K562 (cell line): Measurements from ENCODE around the gene SSH3. TPM values are rescaled to one million over a fixed set of nuclear protein-coding genes. Genes with fewer than 3 reads are reported as not detected.
A peak's percentile ranks its signal among the peaks of the same experiment; 100 is the strongest.

ENCODE experiments used
- BACH1 ChIP-seq: fragments of 200-800 bp; sonication (Bioruptor generic); IDR thresholded peaks from 2 replicates; pipeline ENCODE4 v1.6.1; 2016; ENCODE audit warnings: missing genetic modification characterization, missing compliant biosample characterization
- FOSL1 ChIP-seq: fragments of 200-800 bp; sonication (Bioruptor generic); conservative IDR thresholded peaks from 2 replicates; pipeline ENCODE4 v1.6.1; 2016; ENCODE audit warnings: missing genetic modification characterization, missing compliant biosample characterization
- LEF1 ChIP-seq: fragments of 450-650 bp; IDR thresholded peaks from 2 replicates; pipeline ENCODE4 v1.6.1; 2016; ENCODE audit warnings: mild to moderate bottlenecking
- MBD2 ChIP-seq: sonication (generic); IDR thresholded peaks from 2 replicates; pipeline ENCODE4 v1.6.1; 2016; ENCODE audit warnings: low read depth, borderline replicate concordance
- NFIC ChIP-seq: fragments of 450-650 bp; IDR thresholded peaks from 2 replicates; pipeline ENCODE4 v1.6.1; 2017; ENCODE audit warnings: mild to moderate bottlenecking, inconsistent platforms
- PHTF2 ChIP-seq: fragments of 250-450 bp; sonication (Bioruptor Pico); IDR thresholded peaks from 2 replicates; pipeline ENCODE4 v1.5.0; 2021; ENCODE audit warnings: mild to moderate bottlenecking
- POLR2B ChIP-seq: fragments of 450-650 bp; IDR thresholded peaks from 2 replicates; pipeline ENCODE4 v1.6.1; 2018; ENCODE audit warnings: low read depth; ENCODE audit not compliant: partially characterized antibody
- RFX1 ChIP-seq: fragments of 450-650 bp; IDR thresholded peaks from 2 replicates; pipeline ENCODE4 v1.6.1; 2016; ENCODE audit warnings: mild to moderate bottlenecking, moderate library complexity
- TAF15 ChIP-seq: fragments of 200-400 bp; formaldehyde crosslinking; IDR thresholded peaks from 2 replicates; pipeline ENCODE4 v1.6.1; 2017; ENCODE audit warnings: mild to moderate bottlenecking, low read depth, low read length, moderate library complexity
- TRIM24 ChIP-seq, 2 experiments: fragments of 450-650 bp; IDR thresholded peaks; 2 replicates each; pipeline ENCODE4 v1.6.1; 2016
- ZNF445 ChIP-seq: fragments of 250-450 bp; sonication (Bioruptor Pico); IDR thresholded peaks from 2 replicates; pipeline ENCODE4 v1.4.0; 2020; ENCODE audit warnings: low read depth, mild to moderate bottlenecking, moderate library complexity
- ZSCAN29 ChIP-seq: fragments of 450-650 bp; IDR thresholded peaks from 2 replicates; pipeline ENCODE4 v1.6.1; 2017
- polyA plus RNA-seq, 8 experiments: library from polyadenylated mRNA; depleted of rRNA in 4 of 8; stranded (reverse) in 5 of 8; unstranded in 3 of 8; fragments of >200 nt; fragmentation: Nextera tagmentation in 2 of 8; fragmentation: Illumina TruSeq in 1 of 8; extraction: Ambion mirVana in 2 of 8; extraction: Trizol in 1 of 8; gene quantifications; 2 replicates each; pipeline versions ENCODE4 v1.2.1 to v1.2.3, GENCODE V29; 2011 to 2014; ENCODE audit warnings: inconsistent platforms in 1 of 8, missing spikeins in 1 of 8
- total RNA-seq, 7 experiments: library from RNA; depleted of rRNA in 6 of 7; stranded (reverse); fragments of >200 nt in 6 of 7; fragmentation: Illumina TruSeq in 2 of 7; extraction: Trizol in 2 of 7; gene quantifications; 2 replicates each; pipeline versions ENCODE4 v1.2.1 to v1.2.3, GENCODE V29; 2011 to 2021; ENCODE audit warnings: low replicate concordance in 1 of 7
- TF ChIP-seq, protein P1 (sequence below): fragments of 250-450 bp; sonication (Bioruptor Pico); IDR thresholded peaks from 2 replicates; pipeline ENCODE4 v1.5.0; 2021; ENCODE audit warnings: mild to moderate bottlenecking, borderline replicate concordance
- TF ChIP-seq, protein P2 (sequence below): conservative IDR thresholded peaks from 2 replicates; pipeline ENCODE4 v1.6.1; 2011; ENCODE audit warnings: low read depth, mild to moderate bottlenecking, low read length; ENCODE audit not compliant: control insufficient read depth
- TF ChIP-seq, protein P3 (sequence below), 2 experiments: fragments of 450-650 bp in 1 of 2; sonication (generic) in 1 of 2; formaldehyde crosslinking in 1 of 2; IDR thresholded peaks in 1 of 2; conservative IDR thresholded peaks in 1 of 2; 2 replicates each; pipeline versions ENCODE4 v1.6.1 to v1.8.1; 2016 to 2023; ENCODE audit warnings: mild to moderate bottlenecking in 2 of 2, moderate library complexity in 2 of 2, inconsistent platforms in 1 of 2, missing genetic modification reagents in 1 of 2
- TF ChIP-seq, protein P4 (sequence below): fragments of 450-650 bp; IDR thresholded peaks from 2 replicates; pipeline ENCODE4 v1.7.1; 2018; ENCODE audit warnings: mild to moderate bottlenecking, low read depth; ENCODE audit not compliant: partially characterized antibody
- TF ChIP-seq, protein P5 (sequence below): fragments of 150-350 bp; conservative IDR thresholded peaks from 2 replicates; pipeline ENCODE4 v1.6.1; 2014; ENCODE audit warnings: low read length

Gene SSH3
- total and polyA plus RNA-seq, 9 of the 15 experiments (the other 6 are each of a cell fraction or from before 2014, with no cell fraction given), result 0.07 to 1.0 (median 0.24) TPM; not detected in 3

DNA sequence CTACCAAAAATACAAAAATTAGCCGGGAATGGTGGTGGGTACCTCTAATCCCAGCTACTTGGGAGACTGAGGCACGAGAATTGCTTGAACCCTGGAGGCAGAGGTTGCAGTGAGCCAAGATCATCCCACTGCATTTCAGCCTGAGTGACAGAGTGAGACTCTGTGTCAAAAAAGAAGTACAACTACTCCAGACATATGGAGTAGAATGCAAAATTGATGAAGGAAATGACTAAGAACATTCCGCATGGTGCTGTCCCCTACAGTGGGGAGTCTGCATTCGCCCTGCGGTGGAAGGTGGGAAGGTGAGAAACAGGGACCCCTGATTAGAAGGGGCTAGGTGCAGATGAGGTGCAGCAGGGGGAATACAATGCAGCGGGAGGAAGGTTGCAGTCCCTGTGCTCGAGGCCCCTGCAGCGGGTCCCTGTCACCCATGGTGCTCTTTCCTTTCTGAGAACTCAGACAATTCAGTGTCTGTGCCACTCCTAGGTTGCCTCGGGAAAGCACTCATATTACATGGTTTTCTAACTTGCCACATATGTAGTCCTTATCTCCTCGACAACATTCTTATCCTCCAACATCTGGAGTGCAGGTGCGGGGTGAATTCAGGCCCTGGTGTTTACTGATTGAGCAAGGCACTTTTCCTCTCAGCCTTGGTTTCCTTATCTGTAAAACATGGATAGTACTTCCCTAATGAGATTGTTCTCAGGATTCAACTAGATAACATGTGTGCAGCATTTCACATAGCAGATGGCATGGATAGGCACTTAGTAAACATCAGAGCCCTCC is 44.8 kb downstream of the SSH3 start (continued):
- TF ChIP-seq FOSL1 (tag) (peak; percentile 78), POLR2B (no peak), BACH1 (tag) (0 out of 2 replicates have a peak, but pooled peaks have one; percentile 34), TAF15 (no peak), TRIM24 (IDR thresholded peaks at IDR 0.05) (peak; percentile 96 to 98), NFIC (peak; percentile 92), ZNF445 (no peak), RFX1 (no peak), MBD2 (0 out of 2 replicates have a peak, but pooled peaks have one; percentile 33), LEF1 (peak; percentile 59; the same call in 1 of the 2 replicates), ZSCAN29 (no peak), PHTF2 (CRISPR knock-in tag) (no peak)
- TF ChIP-seq, protein P1, sequence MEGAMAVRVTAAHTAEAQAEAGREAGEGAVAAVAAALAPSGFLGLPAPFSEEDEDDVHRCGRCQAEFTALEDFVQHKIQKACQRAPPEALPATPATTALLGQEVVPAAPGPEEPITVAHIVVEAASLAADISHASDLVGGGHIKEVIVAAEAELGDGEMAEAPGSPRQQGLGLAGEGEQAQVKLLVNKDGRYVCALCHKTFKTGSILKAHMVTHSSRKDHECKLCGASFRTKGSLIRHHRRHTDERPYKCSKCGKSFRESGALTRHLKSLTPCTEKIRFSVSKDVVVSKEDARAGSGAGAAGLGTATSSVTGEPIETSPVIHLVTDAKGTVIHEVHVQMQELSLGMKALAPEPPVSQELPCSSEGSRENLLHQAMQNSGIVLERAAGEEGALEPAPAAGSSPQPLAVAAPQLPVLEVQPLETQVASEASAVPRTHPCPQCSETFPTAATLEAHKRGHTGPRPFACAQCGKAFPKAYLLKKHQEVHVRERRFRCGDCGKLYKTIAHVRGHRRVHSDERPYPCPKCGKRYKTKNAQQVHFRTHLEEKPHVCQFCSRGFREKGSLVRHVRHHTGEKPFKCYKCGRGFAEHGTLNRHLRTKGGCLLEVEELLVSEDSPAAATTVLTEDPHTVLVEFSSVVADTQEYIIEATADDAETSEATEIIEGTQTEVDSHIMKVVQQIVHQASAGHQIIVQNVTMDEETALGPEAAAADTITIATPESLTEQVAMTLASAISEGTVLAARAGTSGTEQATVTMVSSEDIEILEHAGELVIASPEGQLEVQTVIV, result no peak
- TF ChIP-seq, protein P2, sequence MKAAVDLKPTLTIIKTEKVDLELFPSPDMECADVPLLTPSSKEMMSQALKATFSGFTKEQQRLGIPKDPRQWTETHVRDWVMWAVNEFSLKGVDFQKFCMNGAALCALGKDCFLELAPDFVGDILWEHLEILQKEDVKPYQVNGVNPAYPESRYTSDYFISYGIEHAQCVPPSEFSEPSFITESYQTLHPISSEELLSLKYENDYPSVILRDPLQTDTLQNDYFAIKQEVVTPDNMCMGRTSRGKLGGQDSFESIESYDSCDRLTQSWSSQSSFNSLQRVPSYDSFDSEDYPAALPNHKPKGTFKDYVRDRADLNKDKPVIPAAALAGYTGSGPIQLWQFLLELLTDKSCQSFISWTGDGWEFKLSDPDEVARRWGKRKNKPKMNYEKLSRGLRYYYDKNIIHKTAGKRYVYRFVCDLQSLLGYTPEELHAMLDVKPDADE, result no peak
- TF ChIP-seq, protein P3, sequence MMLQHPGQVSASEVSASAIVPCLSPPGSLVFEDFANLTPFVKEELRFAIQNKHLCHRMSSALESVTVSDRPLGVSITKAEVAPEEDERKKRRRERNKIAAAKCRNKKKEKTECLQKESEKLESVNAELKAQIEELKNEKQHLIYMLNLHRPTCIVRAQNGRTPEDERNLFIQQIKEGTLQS (IDR thresholded peaks at IDR 0.05), result 0 out of 2 replicates have a peak, but pooled peaks have one; percentile 22
- TF ChIP-seq, protein P3 (CRISPR knock-in tag; conservative IDR thresholded peaks at IDR 0.05), result no peak
- TF ChIP-seq, protein P4, sequence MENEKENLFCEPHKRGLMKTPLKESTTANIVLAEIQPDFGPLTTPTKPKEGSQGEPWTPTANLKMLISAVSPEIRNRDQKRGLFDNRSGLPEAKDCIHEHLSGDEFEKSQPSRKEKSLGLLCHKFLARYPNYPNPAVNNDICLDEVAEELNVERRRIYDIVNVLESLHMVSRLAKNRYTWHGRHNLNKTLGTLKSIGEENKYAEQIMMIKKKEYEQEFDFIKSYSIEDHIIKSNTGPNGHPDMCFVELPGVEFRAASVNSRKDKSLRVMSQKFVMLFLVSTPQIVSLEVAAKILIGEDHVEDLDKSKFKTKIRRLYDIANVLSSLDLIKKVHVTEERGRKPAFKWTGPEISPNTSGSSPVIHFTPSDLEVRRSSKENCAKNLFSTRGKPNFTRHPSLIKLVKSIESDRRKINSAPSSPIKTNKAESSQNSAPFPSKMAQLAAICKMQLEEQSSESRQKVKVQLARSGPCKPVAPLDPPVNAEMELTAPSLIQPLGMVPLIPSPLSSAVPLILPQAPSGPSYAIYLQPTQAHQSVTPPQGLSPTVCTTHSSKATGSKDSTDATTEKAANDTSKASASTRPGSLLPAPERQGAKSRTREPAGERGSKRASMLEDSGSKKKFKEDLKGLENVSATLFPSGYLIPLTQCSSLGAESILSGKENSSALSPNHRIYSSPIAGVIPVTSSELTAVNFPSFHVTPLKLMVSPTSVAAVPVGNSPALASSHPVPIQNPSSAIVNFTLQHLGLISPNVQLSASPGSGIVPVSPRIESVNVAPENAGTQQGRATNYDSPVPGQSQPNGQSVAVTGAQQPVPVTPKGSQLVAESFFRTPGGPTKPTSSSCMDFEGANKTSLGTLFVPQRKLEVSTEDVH, result no peak
- TF ChIP-seq, protein P5, sequence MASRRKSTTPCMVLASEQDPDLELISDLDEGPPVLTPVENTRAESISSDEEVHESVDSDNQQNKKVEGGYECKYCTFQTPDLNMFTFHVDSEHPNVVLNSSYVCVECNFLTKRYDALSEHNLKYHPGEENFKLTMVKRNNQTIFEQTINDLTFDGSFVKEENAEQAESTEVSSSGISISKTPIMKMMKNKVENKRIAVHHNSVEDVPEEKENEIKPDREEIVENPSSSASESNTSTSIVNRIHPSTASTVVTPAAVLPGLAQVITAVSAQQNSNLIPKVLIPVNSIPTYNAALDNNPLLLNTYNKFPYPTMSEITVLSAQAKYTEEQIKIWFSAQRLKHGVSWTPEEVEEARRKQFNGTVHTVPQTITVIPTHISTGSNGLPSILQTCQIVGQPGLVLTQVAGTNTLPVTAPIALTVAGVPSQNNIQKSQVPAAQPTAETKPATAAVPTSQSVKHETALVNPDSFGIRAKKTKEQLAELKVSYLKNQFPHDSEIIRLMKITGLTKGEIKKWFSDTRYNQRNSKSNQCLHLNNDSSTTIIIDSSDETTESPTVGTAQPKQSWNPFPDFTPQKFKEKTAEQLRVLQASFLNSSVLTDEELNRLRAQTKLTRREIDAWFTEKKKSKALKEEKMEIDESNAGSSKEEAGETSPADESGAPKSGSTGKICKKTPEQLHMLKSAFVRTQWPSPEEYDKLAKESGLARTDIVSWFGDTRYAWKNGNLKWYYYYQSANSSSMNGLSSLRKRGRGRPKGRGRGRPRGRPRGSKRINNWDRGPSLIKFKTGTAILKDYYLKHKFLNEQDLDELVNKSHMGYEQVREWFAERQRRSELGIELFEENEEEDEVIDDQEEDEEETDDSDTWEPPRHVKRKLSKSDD, result no peak
